ENCODE measurements around the gene GALNTL6. TPM values are rescaled to one million over a fixed set of nuclear protein-coding genes. Genes with fewer than 3 reads are reported as not detected.

Gene GALNTL6
- total RNA-seq, 1 experiment from 2014 or later: not detected

DNA sequence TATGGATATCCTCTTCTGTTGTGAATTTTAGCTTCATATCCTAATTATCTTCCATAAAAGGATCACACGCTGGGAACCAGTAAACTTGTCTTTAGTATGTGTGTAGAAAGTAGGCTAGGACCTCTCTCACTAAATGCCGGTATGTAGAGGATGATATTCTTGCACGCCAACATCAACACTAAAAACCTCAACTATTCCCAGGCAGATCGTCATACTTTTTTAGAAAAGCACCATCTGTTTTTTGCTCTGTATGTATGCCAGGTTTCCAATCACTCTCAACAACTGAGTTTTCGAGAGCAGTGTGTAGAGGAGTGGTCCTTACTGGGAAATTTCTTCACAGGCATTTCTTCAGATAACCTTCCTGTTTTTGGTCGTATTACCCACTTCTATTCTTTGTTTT is 283.6 kb downstream of the GALNTL6 start:
- BruUV-seq (replicated peaks): no TSS peak
- intact Hi-C loops (cut with micrococcal nuclease): no loop called here
- no peaks in the 10 kb centered on the region for H3K9me3 Mint-ChIP-seq (ENCODE audit: unreplicated experiment)
- POLR2A ChIA-PET: no interaction called here
- no peaks in the 10 kb centered on the region for H3K36me3 Mint-ChIP-seq (ENCODE audit: insufficient read depth, unreplicated experiment)
- no peaks in the 10 kb centered on the region for H3K4me1 Mint-ChIP-seq (ENCODE audit: insufficient read depth, unreplicated experiment)
- TF ChIP-seq CTCF (IDR thresholded peaks at IDR 0.05; ENCODE audit: unreplicated experiment): no peak
- H3K27ac Mint-ChIP-seq (ENCODE audit: low read depth, unreplicated experiment): no peak overlapping the region
- H3K4me3 Mint-ChIP-seq (ENCODE audit: unreplicated experiment): no peak overlapping the region
- H3K27me3 Mint-ChIP-seq (ENCODE audit: insufficient read depth, unreplicated experiment): peaks cover 82% of the 10 kb centered on the region
- no peak for DNase-seq (ENCODE audit: unreplicated experiment)
- CTCF ChIA-PET: no interaction called here

- Mint-ChIP-seq H3K4me3 (ENCODE audit: unreplicated experiment) (no peak overlapping the region), H3K9me3 (ENCODE audit: unreplicated experiment) (no peaks in the 10 kb centered on the region), H3K27me3 (ENCODE audit: insufficient read depth, unreplicated experiment) (peaks cover 83% of the 10 kb centered on the region), H3K27ac (ENCODE audit: low read depth, unreplicated experiment) (no peak overlapping the region), H3K4me1 (ENCODE audit: insufficient read depth, unreplicated experiment) (no peaks in the 10 kb centered on the region), H3K36me3 (ENCODE audit: insufficient read depth, unreplicated experiment) (no peaks in the 10 kb centered on the region)
- ChIA-PET CTCF (no interaction called here), POLR2A (no interaction called here)
- intact Hi-C loops (cut with micrococcal nuclease): no loop called here
- BruUV-seq (replicated peaks): no TSS peak
- no peak for DNase-seq (ENCODE audit: unreplicated experiment)
- TF ChIP-seq CTCF (IDR thresholded peaks at IDR 0.05; ENCODE audit: unreplicated experiment): no peak
Observed at GRCh38 chr4:172099376-172099775, 286.2 kb downstream of the GALNTL6 start.

- Mint-ChIP-seq H3K4me1 (ENCODE audit: insufficient read depth, unreplicated experiment) (no peaks in the 10 kb centered on the region), H3K27me3 (ENCODE audit: insufficient read depth, unreplicated experiment) (peaks cover 65% of the 10 kb centered on the region), H3K27ac (ENCODE audit: low read depth, unreplicated experiment) (no peak overlapping the region), H3K9me3 (ENCODE audit: unreplicated experiment) (no peaks in the 10 kb centered on the region), H3K36me3 (ENCODE audit: insufficient read depth, unreplicated experiment) (no peaks in the 10 kb centered on the region), H3K4me3 (ENCODE audit: unreplicated experiment) (no peak overlapping the region)
- CTCF ChIA-PET: interaction anchor here (0.6 kb wide), 1 partner anchor 21 kb away, joined by 6 read pairs; no protein-coding TSS in a partner anchor
- POLR2A ChIA-PET: no interaction called here
- no peak for TF ChIP-seq CTCF (IDR thresholded peaks at IDR 0.05; ENCODE audit: unreplicated experiment)
- intact Hi-C loops (cut with micrococcal nuclease): no loop called here
- no TSS peak for BruUV-seq (replicated peaks)
- DNase-seq (ENCODE audit: unreplicated experiment): no peak
Observed at GRCh38 chr4:172103456-172103855, 290.3 kb downstream of the GALNTL6 start.

DNA sequence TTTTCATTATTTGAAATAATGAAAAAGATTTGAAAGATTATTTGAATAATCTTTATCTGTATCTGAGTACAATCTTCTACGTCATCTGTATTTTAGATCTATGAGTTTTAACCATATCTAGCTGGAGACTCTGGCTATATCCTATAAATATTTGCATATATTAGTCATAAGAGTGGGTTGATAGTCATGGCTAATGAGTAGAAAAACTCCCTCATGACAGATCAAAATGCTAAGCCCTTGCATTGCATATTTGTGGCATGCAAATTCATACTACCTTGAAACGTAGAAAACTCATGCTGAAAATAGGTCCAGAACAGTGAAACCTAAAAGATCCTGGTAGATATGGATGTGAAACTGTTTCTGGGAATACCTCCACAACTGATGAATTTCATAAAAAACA is 291.3 kb downstream of the GALNTL6 start:
- no peak for DNase-seq (ENCODE audit: unreplicated experiment)
- CTCF ChIA-PET: interaction anchor here (0.6 kb wide), 1 partner anchor 1262 kb away, joined by 3 read pairs; no protein-coding TSS in a partner anchor
- Mint-ChIP-seq H3K4me3 (ENCODE audit: unreplicated experiment) (no peak overlapping the region), H3K27ac (ENCODE audit: low read depth, unreplicated experiment) (no peak overlapping the region), H3K27me3 (ENCODE audit: insufficient read depth, unreplicated experiment) (peaks cover 64% of the 10 kb centered on the region), H3K9me3 (ENCODE audit: unreplicated experiment) (no peaks in the 10 kb centered on the region), H3K4me1 (ENCODE audit: insufficient read depth, unreplicated experiment) (no peaks in the 10 kb centered on the region), H3K36me3 (ENCODE audit: insufficient read depth, unreplicated experiment) (no peaks in the 10 kb centered on the region)
- no peak for TF ChIP-seq CTCF (IDR thresholded peaks at IDR 0.05; ENCODE audit: unreplicated experiment)
- POLR2A ChIA-PET: interaction anchor here (0.6 kb wide), 1 partner anchor 18 kb away, joined by 3 read pairs; no protein-coding TSS in a partner anchor
- BruUV-seq (replicated peaks): no TSS peak
- intact Hi-C loops (cut with micrococcal nuclease): no loop called here
